Stimulated activated CD8-positive, alpha-beta memory T cell treated with anti-CD3 and anti-CD28 coated beads, Interleukin-2, amount 100 ng/mL, for 1 hour (primary cell): ENCODE data around the gene DCDC2B.
"Not testable (repeated sequence)": the region's sequence is repeated elsewhere in the genome, so short reads cannot be mapped to it uniquely, and the experiment has no call there.

Experiments used
- DNase-seq, 2 donors: peaks; one replicate each; pipeline ENCODE4 v3.0.0-alpha.2; 2020; ENCODE audit warnings: low read depth in 2 of 2

The DCDC2B gene

GRCh38 chr1:32255072-32256071 is 46.5 kb downstream of the DCDC2B start:
- no peak for DNase-seq

GRCh38 chr1:32256473-32257226 is 47.8 kb downstream of the DCDC2B start:
- no peak for DNase-seq

- DNase-seq = no peak
Measured at GRCh38 chr1:32257227-32257508, 48.3 kb downstream of the DCDC2B start.

- not testable (repeated sequence) for DNase-seq
Measured at GRCh38 chr1:32263236-32263593, 54.3 kb downstream of the DCDC2B start.

GRCh38 chr1:32263744-32264143 is 54.9 kb downstream of the DCDC2B start:
- no peak for DNase-seq
